RWPE2 (cell line): ENCODE data around the gene ACSM5.
"Not testable (repeated sequence)": the region's sequence is repeated elsewhere in the genome, so short reads cannot be mapped to it uniquely, and the experiment has no call there.

Experiments
- ATAC-seq: fragments of 200-7000 bp; cut with Tn5 transposase; 3 replicates; pipeline ENCODE4 v1.9.1; 2021; ENCODE audit warnings: low read depth
- DNase-seq: peaks from one replicate; pipeline ENCODE4 v3.0.0-alpha.2; 2020; ENCODE audit warnings: low spot score
- H3K27ac ChIP-seq: fragments of 450-650 bp; 2 replicates; pipeline ENCODE4 v1.5.1; 2017; ENCODE audit warnings: mild to moderate bottlenecking; ENCODE audit not compliant: poor library complexity, severe bottlenecking
- H3K27me3 ChIP-seq: fragments of 250-450 bp; sonication (Bioruptor Pico); 2 replicates; pipeline ENCODE4 v1.5.1; 2021; ENCODE audit warnings: mild to moderate bottlenecking, moderate library complexity; ENCODE audit not compliant: insufficient read depth, poor library complexity, severe bottlenecking
- H3K36me3 ChIP-seq: fragments of 250-450 bp; sonication (Bioruptor Pico); 2 replicates; pipeline ENCODE4 v1.5.1; 2020; ENCODE audit warnings: low read depth, mild to moderate bottlenecking, moderate library complexity
- H3K4me1 ChIP-seq: fragments of 250-450 bp; sonication (Bioruptor Pico); 2 replicates; pipeline ENCODE4 v1.5.1; 2021; ENCODE audit warnings: mild to moderate bottlenecking, moderate library complexity; ENCODE audit not compliant: insufficient read depth, poor library complexity, severe bottlenecking
- H3K4me3 ChIP-seq: fragments of 250-450 bp; sonication (Bioruptor Pico); 2 replicates; pipeline ENCODE4 v1.5.1; 2021; ENCODE audit warnings: mild to moderate bottlenecking, moderate library complexity; ENCODE audit not compliant: severe bottlenecking
- H3K9me3 ChIP-seq: fragments of 250-450 bp; sonication (Bioruptor Pico); 2 replicates; pipeline ENCODE4 v1.5.1; 2021; ENCODE audit warnings: mild to moderate bottlenecking, moderate library complexity; ENCODE audit not compliant: severe bottlenecking
- CTCF ChIP-seq: fragments of 450-650 bp; IDR thresholded peaks from one replicate; pipeline ENCODE4 v1.5.1; 2017; ENCODE audit warnings: mild to moderate bottlenecking, moderate library complexity; ENCODE audit not compliant: poor library complexity, severe bottlenecking

Gene ACSM5

GRCh38 chr16:20424129-20424866 lies 15.0 kb downstream of the ACSM5 start:
- no peak for DNase-seq
- no peak for ATAC-seq
- Histone ChIP-seq H3K36me3 (no peaks in the 10 kb centered on the region), H3K27me3 (no peaks in the 10 kb centered on the region), H3K4me1 (no peaks in the 10 kb centered on the region), H3K4me3 (no peak overlapping the region), H3K9me3 (no peaks in the 10 kb centered on the region), H3K27ac (no peak overlapping the region)
- no peak for TF ChIP-seq CTCF

GRCh38 chr16:20427401-20427797 lies 18.1 kb downstream of the ACSM5 start:
- not testable (repeated sequence) for DNase-seq, H3K9me3 ChIP-seq, H3K27ac ChIP-seq, H3K27me3 ChIP-seq, H3K36me3 ChIP-seq, H3K4me3 ChIP-seq, H3K4me1 ChIP-seq
- ATAC-seq: peak; percentile 40; the same call in 1 of the 3 replicates

- not testable (repeated sequence) for ATAC-seq, DNase-seq, H3K27ac ChIP-seq, H3K27me3 ChIP-seq, H3K9me3 ChIP-seq, H3K4me1 ChIP-seq, H3K4me3 ChIP-seq, H3K36me3 ChIP-seq
Measured at GRCh38 chr16:20429499-20429898, 20.2 kb downstream of the ACSM5 start.

- not testable (repeated sequence) for H3K36me3 ChIP-seq, ATAC-seq, H3K4me3 ChIP-seq, H3K27me3 ChIP-seq, H3K27ac ChIP-seq, DNase-seq, H3K4me1 ChIP-seq, H3K9me3 ChIP-seq
Measured at GRCh38 chr16:20430480-20430879, 21.1 kb downstream of the ACSM5 start.

- no peak overlapping the region for H3K27ac ChIP-seq
- no peaks in the 10 kb centered on the region for H3K27me3 ChIP-seq
- H3K36me3 ChIP-seq: no peaks in the 10 kb centered on the region
- ATAC-seq: no peak
- H3K9me3 ChIP-seq: no peaks in the 10 kb centered on the region
- H3K4me3 ChIP-seq: no peak overlapping the region
- no peak for TF ChIP-seq CTCF
- no peaks in the 10 kb centered on the region for H3K4me1 ChIP-seq
- DNase-seq: no peak
Measured at GRCh38 chr16:20430948-20431347, 21.6 kb downstream of the ACSM5 start.

- H3K9me3 ChIP-seq, DNase-seq, H3K4me1 ChIP-seq, H3K36me3 ChIP-seq, H3K4me3 ChIP-seq, H3K27me3 ChIP-seq: not testable (repeated sequence)
- ATAC-seq: peak; percentile 41; the same call in 2 of the 3 replicates
- H3K27ac ChIP-seq: peak overlapping the region; percentile 49
Measured at GRCh38 chr16:20438950-20439349, 29.6 kb downstream of the ACSM5 start.

- ATAC-seq, H3K27me3 ChIP-seq, DNase-seq, H3K4me1 ChIP-seq, H3K9me3 ChIP-seq, H3K4me3 ChIP-seq, H3K36me3 ChIP-seq: not testable (repeated sequence)
- peak overlapping the region; percentile 23 for H3K27ac ChIP-seq
Measured at GRCh38 chr16:20439820-20440231, 30.5 kb downstream of the ACSM5 start.

- not testable (repeated sequence) for H3K27me3 ChIP-seq, H3K4me1 ChIP-seq, DNase-seq, H3K9me3 ChIP-seq, H3K4me3 ChIP-seq, ATAC-seq, H3K36me3 ChIP-seq
- peak overlapping the region; percentile 23 for H3K27ac ChIP-seq
Measured at GRCh38 chr16:20440731-20441130, 31.4 kb downstream of the ACSM5 start.
